ENCODE measurements around the gene KCNJ12.

- TF ChIP-seq CTCF (IDR thresholded peaks at IDR 0.05 in 4 of 5, conservative IDR thresholded peaks at IDR 0.05 in 1 of 5) (no peak), POLR2A (IDR thresholded peaks at IDR 0.05) (no peak)
These were observed 24.8 kb downstream of the KCNJ12 start for GRCh38 chr17:21400816-21401593.

Measured in gastrocnemius medialis (tissue), 4 donors.